RWPE2 (cell line): ENCODE results near the gene ZNF785.

Experiments
- ATAC-seq: fragments of 200-7000 bp; cut with Tn5 transposase; 3 replicates; pipeline ENCODE4 v1.9.1; 2021; ENCODE audit warnings: low read depth
- DNase-seq: peaks from one replicate; pipeline ENCODE4 v3.0.0-alpha.2; 2020; ENCODE audit warnings: low spot score
- H3K27ac ChIP-seq: fragments of 450-650 bp; 2 replicates; pipeline ENCODE4 v1.5.1; 2017; ENCODE audit warnings: mild to moderate bottlenecking; ENCODE audit not compliant: poor library complexity, severe bottlenecking
- H3K27me3 ChIP-seq: fragments of 250-450 bp; sonication (Bioruptor Pico); 2 replicates; pipeline ENCODE4 v1.5.1; 2021; ENCODE audit warnings: mild to moderate bottlenecking, moderate library complexity; ENCODE audit not compliant: insufficient read depth, poor library complexity, severe bottlenecking
- H3K36me3 ChIP-seq: fragments of 250-450 bp; sonication (Bioruptor Pico); 2 replicates; pipeline ENCODE4 v1.5.1; 2020; ENCODE audit warnings: low read depth, mild to moderate bottlenecking, moderate library complexity
- H3K4me1 ChIP-seq: fragments of 250-450 bp; sonication (Bioruptor Pico); 2 replicates; pipeline ENCODE4 v1.5.1; 2021; ENCODE audit warnings: mild to moderate bottlenecking, moderate library complexity; ENCODE audit not compliant: insufficient read depth, poor library complexity, severe bottlenecking
- H3K4me3 ChIP-seq: fragments of 250-450 bp; sonication (Bioruptor Pico); 2 replicates; pipeline ENCODE4 v1.5.1; 2021; ENCODE audit warnings: mild to moderate bottlenecking, moderate library complexity; ENCODE audit not compliant: severe bottlenecking
- H3K9me3 ChIP-seq: fragments of 250-450 bp; sonication (Bioruptor Pico); 2 replicates; pipeline ENCODE4 v1.5.1; 2021; ENCODE audit warnings: mild to moderate bottlenecking, moderate library complexity; ENCODE audit not compliant: severe bottlenecking
- TF ChIP-seq, protein P1 (sequence below): fragments of 450-650 bp; IDR thresholded peaks from one replicate; pipeline ENCODE4 v1.5.1; 2017; ENCODE audit warnings: mild to moderate bottlenecking, moderate library complexity; ENCODE audit not compliant: poor library complexity, severe bottlenecking

The ZNF785 gene

DNA sequence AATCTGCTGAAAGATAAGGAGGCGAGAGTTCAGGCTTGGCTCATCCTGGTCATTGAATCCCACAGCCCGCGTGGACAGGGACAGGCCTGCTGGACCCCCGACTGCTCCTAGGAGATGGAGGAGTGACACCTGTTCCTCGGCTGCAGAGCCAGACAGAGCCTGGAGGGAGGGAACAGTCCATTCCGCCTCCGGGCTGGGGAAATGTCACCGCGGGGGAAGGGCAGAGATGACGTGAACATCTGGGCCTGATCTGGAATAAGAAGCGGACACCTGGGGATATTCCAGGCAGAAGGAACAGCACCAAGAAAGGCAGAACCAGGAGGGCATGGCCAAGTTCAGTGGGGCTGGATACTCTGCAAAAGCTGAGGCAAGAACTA lies 52.4 kb downstream of the ZNF785 start:
- ATAC-seq, result no peak
- Histone ChIP-seq H3K4me1 (peaks cover 5% of the 10 kb centered on the region), H3K9me3 (no peaks in the 10 kb centered on the region), H3K4me3 (no peak overlapping the region), H3K36me3 (peaks cover 14% of the 10 kb centered on the region; the same call in 1 of the 2 replicates), H3K27ac (no peak overlapping the region), H3K27me3 (no peaks in the 10 kb centered on the region)
- TF ChIP-seq, protein P1, sequence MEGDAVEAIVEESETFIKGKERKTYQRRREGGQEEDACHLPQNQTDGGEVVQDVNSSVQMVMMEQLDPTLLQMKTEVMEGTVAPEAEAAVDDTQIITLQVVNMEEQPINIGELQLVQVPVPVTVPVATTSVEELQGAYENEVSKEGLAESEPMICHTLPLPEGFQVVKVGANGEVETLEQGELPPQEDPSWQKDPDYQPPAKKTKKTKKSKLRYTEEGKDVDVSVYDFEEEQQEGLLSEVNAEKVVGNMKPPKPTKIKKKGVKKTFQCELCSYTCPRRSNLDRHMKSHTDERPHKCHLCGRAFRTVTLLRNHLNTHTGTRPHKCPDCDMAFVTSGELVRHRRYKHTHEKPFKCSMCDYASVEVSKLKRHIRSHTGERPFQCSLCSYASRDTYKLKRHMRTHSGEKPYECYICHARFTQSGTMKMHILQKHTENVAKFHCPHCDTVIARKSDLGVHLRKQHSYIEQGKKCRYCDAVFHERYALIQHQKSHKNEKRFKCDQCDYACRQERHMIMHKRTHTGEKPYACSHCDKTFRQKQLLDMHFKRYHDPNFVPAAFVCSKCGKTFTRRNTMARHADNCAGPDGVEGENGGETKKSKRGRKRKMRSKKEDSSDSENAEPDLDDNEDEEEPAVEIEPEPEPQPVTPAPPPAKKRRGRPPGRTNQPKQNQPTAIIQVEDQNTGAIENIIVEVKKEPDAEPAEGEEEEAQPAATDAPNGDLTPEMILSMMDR, result no peak
- DNase-seq, result no peak

DNA sequence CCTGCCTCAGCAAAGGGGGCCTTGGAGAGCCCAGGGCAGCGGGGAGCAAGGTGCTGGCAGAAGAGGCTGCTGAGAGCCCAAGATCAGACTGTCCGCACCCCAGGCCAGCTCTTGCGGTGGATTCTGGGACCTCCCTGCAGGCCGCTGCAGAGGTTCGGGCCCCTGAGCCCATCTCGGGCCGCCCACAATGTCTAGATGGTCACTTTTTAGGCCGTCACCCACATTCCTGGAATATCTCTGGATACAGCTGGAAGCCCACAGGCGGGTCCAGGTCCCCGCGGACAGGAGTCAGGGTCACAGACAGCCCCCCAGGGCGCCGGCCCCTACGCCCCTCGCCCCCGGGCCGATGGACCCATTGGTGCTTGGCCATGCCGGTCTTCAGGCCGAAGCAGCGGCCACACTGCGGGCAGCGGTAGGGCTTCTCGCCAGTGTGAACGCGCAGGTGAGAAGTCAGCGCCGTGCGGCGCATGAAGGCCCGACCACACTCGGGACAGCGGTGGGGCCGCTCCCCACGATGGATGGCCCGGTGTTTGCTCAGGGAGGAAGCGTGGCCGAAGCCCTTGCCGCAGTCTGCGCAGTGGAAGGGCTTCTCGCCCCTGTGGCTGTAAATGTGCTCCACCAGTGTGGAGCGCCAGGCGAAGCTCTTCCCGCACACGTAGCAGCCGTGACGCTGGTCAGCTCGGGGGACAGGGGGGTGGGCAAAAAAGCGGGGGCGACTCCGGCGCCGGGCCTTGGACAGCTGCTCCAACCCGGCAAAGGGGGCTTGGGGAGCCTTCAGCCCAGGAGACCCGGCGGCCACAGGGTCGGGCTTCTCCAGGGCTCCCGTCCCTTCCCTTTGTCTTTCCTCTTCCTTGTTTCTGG lies 53.0 kb downstream of the ZNF785 start:
- Histone ChIP-seq H3K9me3 (no peaks in the 10 kb centered on the region), H3K36me3 (peaks cover 14% of the 10 kb centered on the region; the same call in 1 of the 2 replicates), H3K27ac (no peak overlapping the region), H3K27me3 (no peaks in the 10 kb centered on the region), H3K4me1 (peaks cover 11% of the 10 kb centered on the region), H3K4me3 (no peak overlapping the region)
- ATAC-seq (no peak), DNase-seq (no peak)
- TF ChIP-seq, protein P1, result no peak
